Measurements from ENCODE around the gene MRPS18B. TPM values are rescaled to one million over a fixed set of nuclear protein-coding genes. Genes with fewer than 3 reads are reported as not detected.

MRPS18B gene
- total RNA-seq, 1 experiment from 2014 or later = 69.1 TPM

DNA sequence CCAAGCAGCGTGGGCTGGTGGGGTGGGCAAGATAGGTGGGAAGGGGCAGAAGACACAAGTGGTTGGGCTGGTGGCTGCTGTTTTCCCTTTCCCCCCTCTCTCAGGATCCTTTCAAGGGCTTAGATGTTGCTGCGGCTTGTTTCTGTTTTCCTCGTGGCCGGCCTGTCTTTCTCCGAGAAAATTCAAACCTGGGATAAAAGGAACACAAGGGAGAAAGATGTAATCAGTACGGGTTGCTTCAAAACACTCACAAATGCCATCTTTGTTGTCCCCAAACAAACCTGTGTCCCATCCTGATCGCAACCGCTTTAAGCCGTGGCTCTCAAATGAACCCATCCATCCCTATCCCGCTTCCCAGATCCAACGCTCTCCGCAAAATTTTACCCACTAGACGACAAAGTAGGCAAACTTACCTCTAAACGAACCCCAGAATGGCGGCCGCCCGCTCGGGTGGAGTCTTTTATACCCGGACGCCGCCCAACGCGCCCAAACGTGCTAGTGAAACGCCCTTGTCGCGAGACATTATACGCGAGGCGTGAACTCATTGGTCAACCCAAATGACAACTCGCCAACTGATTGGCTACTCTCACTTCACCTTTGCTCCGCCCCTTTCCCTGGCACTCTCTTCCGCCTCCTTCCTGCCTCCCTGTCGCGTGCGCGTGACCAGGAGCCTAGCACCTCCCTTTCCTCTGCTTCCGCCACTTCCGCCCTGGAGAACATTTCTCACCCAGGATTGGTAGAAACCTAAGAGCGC is 652 bp upstream of the MRPS18B start, which contains the start of gene PPP1R10:
TSS of gene PPP1R10 (minus strand) at position 433 of the 754 bp plus-strand sequence. CDS start 7,299 bp downstream, outside the sequence.
- POLR2A ChIA-PET = no interaction called here

DNA sequence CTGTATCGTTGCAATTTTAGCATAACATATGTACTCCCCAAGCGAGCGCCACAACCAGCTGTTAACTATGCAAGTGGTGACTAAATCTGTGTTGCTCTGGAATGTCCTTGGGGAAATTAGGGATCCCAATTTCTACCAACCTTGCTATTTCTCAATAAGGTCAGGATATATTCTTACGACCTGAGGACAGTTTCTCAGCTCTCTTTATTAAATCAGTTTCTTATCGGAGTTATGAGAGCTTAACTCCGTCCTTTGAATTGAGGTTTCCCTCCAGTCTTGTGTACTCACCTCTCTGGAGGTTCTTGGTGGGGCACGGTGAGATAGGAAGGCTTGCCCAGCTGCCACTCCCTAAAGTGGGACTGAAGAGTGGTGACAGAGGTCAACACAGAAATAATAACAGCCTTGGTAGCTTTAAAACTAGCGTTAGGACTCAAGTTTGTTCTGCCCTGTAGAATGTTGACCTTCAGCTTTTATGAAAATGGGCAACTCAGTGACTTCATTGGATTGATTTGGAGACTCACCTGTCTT is 694 bp downstream of the MRPS18B start:
- ChIA-PET CTCF (no interaction called here), POLR2A (no interaction called here)
- no TSS peak for BruUV-seq (replicated peaks)
- Histone ChIP-seq H3K36me3 (ENCODE audit: control insufficient read depth, insufficient read depth, low read length) (peaks cover 26% of the 10 kb centered on the region), H3K9me3 (ENCODE audit: control insufficient read depth, insufficient read depth, low read depth, low read length) (no peaks in the 10 kb centered on the region), H3K4me1 (ENCODE audit: control insufficient read depth, insufficient read depth, low read length) (peaks cover 20% of the 10 kb centered on the region), H3K27ac (ENCODE audit: low read length) (peak overlapping the region; percentile 100), H3K27me3 (ENCODE audit: control insufficient read depth, insufficient read depth, low read length) (no peaks in the 10 kb centered on the region), H3K4me3 (ENCODE audit: low read depth in 2 of 2, low read length in 2 of 2) (peak overlapping the region; percentile 71 to 87)
- DNase-seq (ENCODE audit: low read depth, low spot score) (no peak), ATAC-seq (no peak)
- intact Hi-C loops (cut with micrococcal nuclease; ENCODE audit: unreplicated experiment) = no loop called here
- in situ Hi-C loops (cut with HindIII; ENCODE audit: low pct_unique_long_range_greater_than_20kb, low sequenced_read_pairs) = no loop called here
- TF ChIP-seq, protein P1, sequence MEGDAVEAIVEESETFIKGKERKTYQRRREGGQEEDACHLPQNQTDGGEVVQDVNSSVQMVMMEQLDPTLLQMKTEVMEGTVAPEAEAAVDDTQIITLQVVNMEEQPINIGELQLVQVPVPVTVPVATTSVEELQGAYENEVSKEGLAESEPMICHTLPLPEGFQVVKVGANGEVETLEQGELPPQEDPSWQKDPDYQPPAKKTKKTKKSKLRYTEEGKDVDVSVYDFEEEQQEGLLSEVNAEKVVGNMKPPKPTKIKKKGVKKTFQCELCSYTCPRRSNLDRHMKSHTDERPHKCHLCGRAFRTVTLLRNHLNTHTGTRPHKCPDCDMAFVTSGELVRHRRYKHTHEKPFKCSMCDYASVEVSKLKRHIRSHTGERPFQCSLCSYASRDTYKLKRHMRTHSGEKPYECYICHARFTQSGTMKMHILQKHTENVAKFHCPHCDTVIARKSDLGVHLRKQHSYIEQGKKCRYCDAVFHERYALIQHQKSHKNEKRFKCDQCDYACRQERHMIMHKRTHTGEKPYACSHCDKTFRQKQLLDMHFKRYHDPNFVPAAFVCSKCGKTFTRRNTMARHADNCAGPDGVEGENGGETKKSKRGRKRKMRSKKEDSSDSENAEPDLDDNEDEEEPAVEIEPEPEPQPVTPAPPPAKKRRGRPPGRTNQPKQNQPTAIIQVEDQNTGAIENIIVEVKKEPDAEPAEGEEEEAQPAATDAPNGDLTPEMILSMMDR (IDR thresholded peaks at IDR 0.05) = no peak
- no peak for TF ChIP-seq POLR2AphosphoS5 (IDR thresholded peaks at IDR 0.05; ENCODE audit: low read depth, low read length)

More for the DNA sequence above, 652 bp upstream of the MRPS18B start, which contains the start of gene PPP1R10:
- H3K27ac ChIP-seq (ENCODE audit: low read length) = peak within 1 kb of the TSS; percentile 100
- peaks cover 32% of the 10 kb centered on the region for H3K4me1 ChIP-seq (ENCODE audit: control insufficient read depth, insufficient read depth, low read length)
- peaks cover 22% of the 10 kb centered on the region for H3K36me3 ChIP-seq (ENCODE audit: control insufficient read depth, insufficient read depth, low read length)
- H3K27me3 ChIP-seq (ENCODE audit: control insufficient read depth, insufficient read depth, low read length) = no peaks in the 10 kb centered on the region
- TF ChIP-seq, protein P1 (IDR thresholded peaks at IDR 0.05) = no peak
- 0 out of 2 replicates have a peak, but pooled peaks have one; percentile 16 for TF ChIP-seq TCF7L2 (IDR thresholded peaks at IDR 0.05; ENCODE audit: low read depth, low read length)
- peak; percentile 83; the same call in 1 of the 2 replicates for TF ChIP-seq SIN3A (IDR thresholded peaks at IDR 0.05; ENCODE audit: borderline replicate concordance, insufficient read depth, low read depth, low read length)
- TF ChIP-seq, protein P2, sequence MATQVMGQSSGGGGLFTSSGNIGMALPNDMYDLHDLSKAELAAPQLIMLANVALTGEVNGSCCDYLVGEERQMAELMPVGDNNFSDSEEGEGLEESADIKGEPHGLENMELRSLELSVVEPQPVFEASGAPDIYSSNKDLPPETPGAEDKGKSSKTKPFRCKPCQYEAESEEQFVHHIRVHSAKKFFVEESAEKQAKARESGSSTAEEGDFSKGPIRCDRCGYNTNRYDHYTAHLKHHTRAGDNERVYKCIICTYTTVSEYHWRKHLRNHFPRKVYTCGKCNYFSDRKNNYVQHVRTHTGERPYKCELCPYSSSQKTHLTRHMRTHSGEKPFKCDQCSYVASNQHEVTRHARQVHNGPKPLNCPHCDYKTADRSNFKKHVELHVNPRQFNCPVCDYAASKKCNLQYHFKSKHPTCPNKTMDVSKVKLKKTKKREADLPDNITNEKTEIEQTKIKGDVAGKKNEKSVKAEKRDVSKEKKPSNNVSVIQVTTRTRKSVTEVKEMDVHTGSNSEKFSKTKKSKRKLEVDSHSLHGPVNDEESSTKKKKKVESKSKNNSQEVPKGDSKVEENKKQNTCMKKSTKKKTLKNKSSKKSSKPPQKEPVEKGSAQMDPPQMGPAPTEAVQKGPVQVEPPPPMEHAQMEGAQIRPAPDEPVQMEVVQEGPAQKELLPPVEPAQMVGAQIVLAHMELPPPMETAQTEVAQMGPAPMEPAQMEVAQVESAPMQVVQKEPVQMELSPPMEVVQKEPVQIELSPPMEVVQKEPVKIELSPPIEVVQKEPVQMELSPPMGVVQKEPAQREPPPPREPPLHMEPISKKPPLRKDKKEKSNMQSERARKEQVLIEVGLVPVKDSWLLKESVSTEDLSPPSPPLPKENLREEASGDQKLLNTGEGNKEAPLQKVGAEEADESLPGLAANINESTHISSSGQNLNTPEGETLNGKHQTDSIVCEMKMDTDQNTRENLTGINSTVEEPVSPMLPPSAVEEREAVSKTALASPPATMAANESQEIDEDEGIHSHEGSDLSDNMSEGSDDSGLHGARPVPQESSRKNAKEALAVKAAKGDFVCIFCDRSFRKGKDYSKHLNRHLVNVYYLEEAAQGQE (IDR thresholded peaks at IDR 0.05; ENCODE audit: insufficient read depth in 1 of 2, low read depth in 2 of 2, low read length in 1 of 2) = no peak
- peak; percentile 100 for TF ChIP-seq POLR2AphosphoS5 (IDR thresholded peaks at IDR 0.05; ENCODE audit: low read depth, low read length)
- CTCF ChIA-PET = no interaction called here
- intact Hi-C loops (cut with micrococcal nuclease; ENCODE audit: unreplicated experiment) = no loop called here
- in situ Hi-C loops (cut with HindIII; ENCODE audit: low pct_unique_long_range_greater_than_20kb, low sequenced_read_pairs) = no loop called here
- H3K9me3 ChIP-seq (ENCODE audit: control insufficient read depth, insufficient read depth, low read depth, low read length) = no peaks in the 10 kb centered on the region
- H3K4me3 ChIP-seq (ENCODE audit: low read depth in 2 of 2, low read length in 2 of 2) = peak within 1 kb of the TSS; percentile 71 to 98
- DNase-seq (ENCODE audit: low read depth, low spot score) (peak; percentile 100), ATAC-seq (peak; percentile 90)
- TSS peak; percentile 88 for BruUV-seq (replicated peaks)
